HG03354 (cell line): ENCODE measurements around the gene N4BP2.
"Not testable (repeated sequence)": the region's sequence is repeated elsewhere in the genome, so short reads cannot be mapped to it uniquely, and the experiment has no call there.

ENCODE experiments used
- ATAC-seq: cut with Tn5 transposase; IDR thresholded peaks from one replicate; pipeline ENCODE4 v1.9.1; 2021; ENCODE audit warnings: mild to moderate bottlenecking; ENCODE audit not compliant: unreplicated experiment, poor library complexity, severe bottlenecking

N4BP2 gene

DNA sequence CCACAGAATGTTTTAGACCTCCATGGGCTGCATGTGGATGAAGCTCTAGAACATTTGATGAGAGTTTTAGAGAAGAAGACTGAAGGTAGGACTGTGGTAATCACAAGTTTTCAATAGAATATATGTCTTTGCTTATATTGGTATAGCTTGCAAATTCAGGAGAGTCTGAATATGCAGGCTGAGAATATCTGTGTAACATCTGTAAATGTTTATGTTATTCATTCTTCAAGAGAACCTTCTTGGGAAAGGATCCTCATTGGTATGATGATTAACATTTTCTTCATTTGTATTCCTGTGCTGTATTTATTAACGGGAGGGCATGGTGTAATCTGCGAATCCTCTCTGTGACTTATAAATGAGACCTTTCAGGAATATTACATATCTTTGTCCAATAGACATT lies 88.1 kb downstream of the N4BP2 start:
- ATAC-seq, result no peak

DNA sequence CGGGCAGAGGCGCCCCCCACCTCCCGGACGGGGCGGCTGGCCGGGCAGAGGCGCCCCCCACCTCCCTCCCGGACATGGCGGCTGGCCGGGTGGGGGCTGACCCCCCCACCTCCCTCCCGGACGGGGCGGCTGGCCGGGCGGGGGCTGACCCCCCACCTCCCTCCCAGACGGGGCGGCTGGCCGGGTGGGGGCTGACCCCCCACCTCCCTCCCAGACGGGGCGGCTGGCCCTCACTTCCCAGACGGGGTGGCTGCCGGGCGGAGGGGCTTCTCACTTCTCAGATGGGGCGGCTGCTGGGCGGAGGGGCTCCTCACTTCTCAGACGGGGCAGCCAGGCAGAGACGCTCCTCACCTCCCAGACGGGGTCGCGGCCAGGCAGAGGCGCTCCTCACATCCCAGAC lies 90.8 kb downstream of the N4BP2 start:
- not testable (repeated sequence) for ATAC-seq

DNA sequence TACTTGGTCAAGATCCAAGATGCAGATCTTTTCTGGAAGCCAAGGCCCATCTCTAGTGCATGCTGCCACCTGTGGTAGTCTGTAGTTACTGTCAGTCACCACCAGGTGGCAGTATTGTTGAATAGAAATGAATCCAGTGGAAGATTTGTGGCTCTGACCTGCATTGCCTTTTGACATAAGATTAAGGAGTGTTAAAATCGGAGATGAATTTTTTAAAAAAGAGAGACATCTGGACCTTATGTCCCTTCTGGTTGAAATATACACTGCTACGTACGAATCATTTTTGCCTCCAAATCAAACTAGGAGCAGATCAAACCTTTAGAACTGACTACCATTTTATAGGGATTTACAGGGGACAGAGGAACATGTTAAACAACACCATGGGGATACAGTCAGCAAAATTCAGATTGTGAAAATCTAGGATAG lies 93.3 kb downstream of the N4BP2 start:
- ATAC-seq, result peak; percentile 68

DNA sequence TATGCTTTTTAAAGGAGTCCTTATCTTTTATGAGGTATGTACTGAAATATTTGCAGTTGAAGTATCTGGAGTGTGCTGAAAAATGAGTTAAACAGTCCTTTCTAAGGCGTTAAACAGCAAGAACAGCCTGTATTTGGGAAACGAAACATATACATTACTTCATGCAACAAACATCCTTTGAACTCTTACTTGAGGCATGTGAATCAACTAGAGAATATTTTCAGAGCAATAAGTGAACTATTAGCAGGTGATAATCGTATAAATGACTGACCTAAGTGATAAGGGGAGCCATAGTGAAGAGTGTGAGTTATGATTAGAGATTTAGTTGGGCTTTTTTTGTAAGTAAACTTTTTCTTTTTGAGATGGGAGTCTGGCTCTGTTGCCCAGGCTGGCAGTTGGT lies 94.3 kb downstream of the N4BP2 start:
- no peak for ATAC-seq

DNA sequence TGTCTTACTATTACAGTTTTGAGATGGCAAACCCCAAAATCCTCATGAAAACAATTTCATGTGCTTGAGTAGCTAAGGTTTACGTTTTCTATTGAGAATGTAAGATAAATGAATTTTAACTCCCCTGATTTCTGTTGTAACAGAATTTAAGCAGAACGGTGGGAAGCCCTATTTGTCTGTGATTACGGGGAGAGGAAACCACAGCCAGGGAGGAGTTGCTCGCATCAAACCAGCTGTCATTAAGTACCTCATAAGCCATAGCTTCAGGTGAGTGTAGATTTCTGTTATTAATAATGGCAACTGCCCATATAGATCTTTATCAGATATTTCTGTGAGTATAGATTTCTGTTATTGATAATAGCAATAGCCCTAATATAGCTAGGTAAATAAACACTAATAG lies 96.0 kb downstream of the N4BP2 start:
- no peak for ATAC-seq

DNA sequence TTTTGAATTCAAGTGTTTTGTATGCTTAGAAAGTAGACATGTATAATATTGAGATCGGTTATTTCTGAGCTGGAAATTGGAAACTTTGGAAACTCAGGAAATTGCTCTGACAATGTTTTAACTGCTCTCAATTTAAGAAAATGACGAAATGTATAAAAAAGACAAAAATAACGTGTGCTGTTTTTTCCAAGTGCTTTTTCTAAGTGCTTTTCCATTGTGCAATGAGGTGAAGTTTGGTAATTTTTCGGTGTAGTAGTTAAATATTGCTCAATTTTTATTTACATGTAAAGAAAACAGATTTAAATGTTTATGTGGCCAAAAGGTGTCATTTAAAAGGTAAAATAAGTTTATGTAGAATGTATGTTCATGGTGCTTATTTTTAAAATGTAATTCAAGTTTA lies 100.8 kb downstream of the N4BP2 start:
- no peak for ATAC-seq

DNA sequence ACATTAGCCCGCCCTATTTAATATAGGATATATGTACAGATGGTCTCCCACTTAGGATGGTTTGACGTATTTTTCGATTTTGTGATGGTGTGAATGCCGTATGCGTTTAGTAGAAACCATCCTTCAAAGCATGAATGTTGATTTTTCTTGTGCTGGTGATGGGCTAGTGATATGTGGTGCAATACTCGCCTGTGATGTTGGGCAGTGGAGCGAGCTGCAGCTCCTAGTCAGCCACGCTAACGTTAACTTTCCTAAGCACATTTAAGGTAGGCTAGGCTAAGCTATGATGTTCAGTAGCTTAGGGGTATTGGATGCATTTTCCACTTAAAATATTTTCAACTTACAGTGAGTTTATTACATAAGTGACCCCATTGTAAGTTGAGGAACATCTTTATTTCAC lies 103.6 kb downstream of the N4BP2 start:
- ATAC-seq, result no peak

DNA sequence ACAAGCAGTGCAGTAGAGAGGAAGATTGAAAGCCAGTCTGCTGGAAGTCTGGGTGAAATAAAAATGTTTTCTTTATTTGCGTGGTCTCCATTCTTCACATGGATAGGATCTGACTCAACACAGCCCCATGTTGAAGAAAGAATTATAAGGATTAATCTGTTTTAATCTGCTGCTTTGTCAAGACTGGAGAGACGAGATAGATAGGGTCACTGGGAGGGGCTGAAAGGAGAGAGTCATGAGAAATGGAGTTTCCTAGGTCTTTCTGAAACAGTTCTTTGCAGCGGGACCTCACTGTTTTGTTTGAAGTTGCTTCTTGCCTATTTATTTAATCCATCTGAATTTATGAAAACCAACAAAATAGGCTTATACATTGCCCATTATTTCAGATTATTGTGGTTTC lies 107.8 kb downstream of the N4BP2 start:
- no peak for ATAC-seq

DNA sequence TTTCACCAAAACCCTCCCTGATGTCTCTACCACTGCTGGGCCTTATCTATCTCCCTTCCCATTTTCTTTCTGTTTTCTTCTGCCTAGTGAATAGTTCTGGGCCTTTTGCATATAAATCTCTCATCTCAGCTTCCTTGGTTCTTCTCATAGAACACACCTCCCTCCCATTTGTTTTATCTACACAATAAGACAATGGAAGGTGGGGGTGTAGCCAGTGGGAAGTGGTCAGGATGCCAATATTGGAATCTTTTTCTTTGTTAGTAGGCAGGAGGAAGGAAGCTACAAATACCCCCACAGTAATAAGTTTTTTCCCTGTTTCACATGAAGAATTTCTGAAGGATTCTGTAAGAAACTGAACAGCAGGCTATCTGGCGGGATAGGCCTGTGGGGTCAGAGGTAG lies 109.3 kb downstream of the N4BP2 start:
- ATAC-seq, result no peak

DNA sequence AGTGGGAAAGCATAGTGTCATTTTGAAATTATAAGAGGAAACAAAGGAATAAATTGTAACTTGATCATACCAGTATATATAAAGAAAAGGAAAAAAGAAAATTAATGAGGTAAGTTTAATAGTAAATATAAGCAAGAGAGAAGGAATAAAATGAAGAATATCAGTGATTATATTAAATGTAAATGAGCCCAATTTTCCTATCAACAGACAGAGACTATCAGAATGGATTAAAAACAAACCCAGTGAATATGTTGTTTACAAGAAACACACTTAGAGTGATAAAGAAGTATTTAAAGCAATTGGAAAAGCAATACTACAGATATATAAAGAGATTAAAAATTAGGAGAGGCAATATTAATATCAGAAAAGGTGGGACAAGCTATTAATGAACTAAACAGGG lies 111.4 kb downstream of the N4BP2 start:
- no peak for ATAC-seq

DNA sequence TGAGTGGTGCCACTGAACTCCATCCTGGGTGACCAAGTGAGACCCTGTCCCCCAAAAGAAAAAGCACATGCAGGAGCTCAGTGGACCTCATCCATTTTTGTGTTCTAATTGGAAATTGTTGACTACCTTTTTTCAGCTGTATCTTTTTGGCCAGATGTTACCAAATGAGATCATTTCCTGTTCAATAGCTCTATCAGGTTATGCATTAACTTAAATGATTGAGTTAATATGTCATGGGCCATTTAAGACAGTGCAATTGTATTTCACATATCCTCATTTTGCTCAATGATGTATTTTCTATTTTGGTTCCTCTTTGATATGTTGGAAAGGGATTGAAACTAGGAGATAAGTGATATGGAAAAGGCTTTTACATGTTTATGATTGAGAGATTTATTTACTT lies 113.9 kb downstream of the N4BP2 start:
- ATAC-seq, result peak; percentile 90

DNA sequence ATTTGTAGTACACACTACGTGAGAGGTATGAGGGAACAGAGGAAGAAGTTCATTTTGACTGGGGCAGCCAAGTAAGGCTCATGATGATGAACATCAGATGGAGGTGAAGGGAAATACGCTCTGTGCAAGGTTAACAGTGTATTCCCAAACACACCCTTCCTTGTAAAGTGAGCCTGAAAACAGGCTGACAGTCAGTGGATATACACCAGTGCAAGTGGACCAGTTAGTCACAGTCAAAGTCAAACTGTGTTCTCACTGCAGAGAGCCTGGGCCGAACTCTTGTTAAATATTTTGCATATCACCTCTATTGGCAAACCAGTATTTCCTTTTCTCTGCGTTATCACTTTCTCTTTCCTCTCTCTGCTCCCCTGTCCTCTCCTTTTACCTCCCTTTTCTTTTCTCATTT lies 116.8 kb downstream of the N4BP2 start:
- peak; percentile 71 for ATAC-seq

DNA sequence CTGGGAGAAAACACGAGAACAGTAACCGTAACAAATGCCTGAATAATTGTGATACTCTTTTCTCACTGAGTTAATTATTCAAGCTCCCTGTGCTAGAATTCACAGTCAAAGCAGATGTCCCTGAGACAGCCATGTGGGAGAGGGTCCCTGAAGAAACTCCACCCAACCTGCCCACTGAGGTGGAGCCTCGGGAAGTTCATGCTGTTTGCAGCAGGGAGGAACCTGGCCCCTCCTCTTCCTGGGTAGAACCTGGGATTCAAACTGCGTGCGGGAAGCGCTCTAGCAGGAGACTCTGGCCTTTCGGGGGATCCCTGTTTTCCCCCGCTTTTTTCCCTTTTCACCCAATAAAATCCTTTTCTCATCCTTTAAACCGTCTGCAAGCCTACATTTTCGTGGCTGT lies 120.0 kb downstream of the N4BP2 start:
- no peak for ATAC-seq

DNA sequence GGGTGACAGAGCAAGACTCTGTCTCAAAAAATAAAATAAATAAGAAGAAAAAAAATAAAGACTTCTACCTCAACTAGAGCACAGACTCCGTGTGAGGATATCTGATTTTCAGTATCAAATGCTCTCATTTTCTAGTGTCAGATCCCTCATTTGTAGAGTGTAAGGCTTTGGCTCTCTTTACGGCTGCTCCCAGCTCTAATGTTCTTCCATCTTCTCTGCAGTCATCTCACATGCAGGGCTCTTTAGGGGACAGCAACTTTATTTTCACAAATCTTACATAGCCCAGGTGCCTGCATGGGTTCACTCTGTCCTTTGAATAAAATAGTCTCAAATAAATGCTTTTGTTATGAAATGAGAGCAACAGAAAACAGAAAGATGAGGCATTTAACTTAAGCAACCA lies 120.9 kb downstream of the N4BP2 start:
- ATAC-seq, result no peak

DNA sequence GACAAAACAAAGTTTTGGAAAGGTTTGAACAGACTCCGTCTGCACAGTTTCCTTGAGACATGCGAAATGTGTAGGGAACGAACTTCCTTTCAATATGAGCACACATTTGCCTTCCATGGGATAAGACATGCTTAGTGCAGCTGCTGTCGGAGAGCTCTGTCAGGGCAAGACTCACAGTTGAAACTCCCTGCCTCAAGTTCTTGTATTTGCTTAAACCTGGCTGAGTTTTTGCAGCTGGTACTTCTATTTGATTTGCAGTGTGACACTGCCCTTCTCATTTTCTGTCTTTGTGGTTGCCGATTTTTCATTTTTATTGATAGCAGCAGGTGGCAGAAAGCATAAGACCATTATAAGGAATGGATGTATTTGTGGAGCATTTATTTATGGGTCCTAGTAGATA lies 122.0 kb downstream of the N4BP2 start:
- no peak for ATAC-seq

DNA sequence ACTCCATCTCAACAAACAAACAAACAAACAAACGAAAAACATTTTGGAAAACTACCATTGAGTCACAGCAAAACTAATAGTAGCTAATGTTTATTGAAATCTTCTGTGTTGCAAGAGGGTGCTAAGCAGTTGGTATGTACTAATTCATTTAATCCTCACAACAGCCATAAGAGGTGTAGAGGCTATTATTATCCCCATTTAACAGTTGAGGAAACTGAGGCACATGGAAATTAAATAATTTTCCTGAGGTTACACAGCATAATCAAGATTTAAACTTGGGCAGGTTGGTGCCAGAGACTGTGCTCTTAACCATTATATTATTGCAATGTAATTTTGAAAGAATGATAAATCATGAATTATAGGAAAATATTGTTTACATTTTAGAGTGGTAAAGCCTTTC lies 122.7 kb downstream of the N4BP2 start:
- ATAC-seq, result no peak

DNA sequence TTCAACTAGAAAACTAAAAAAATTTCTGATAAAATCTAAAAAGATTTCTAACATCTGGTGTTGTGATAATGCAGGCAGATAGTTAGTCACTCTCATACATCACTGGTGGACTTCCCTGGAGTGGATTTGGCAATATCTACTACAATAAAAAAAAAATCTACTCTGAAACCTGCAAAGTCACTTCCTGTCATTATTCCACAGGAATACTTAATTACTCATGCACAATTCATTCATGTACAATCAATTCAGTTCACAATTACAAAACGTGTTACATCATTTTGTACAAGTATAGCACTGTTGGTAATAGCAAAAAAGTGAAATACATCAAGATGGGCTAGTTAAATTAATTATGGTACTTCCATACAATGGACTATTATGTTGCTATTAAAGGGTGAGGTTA lies 123.7 kb downstream of the N4BP2 start:
- ATAC-seq, result no peak

DNA sequence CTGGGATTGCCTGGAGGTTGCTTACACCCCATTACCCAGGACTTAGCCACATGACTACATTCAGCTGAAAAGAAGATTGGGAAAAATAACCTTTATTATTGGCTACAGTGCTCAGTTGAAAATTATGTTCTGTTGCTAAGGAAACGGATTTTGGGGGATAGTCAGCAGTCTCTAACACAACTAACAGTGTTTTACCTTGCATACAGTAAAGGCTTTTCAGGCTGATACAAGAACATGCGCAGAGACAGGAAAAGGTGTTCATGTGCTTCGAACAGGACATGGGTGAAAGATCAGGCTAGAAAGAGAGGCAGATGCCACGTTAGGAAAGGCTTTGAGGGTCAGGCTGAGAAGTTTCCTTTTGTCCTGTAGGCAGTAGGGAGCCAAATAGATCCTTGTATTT lies 125.4 kb downstream of the N4BP2 start:
- ATAC-seq, result no peak

DNA sequence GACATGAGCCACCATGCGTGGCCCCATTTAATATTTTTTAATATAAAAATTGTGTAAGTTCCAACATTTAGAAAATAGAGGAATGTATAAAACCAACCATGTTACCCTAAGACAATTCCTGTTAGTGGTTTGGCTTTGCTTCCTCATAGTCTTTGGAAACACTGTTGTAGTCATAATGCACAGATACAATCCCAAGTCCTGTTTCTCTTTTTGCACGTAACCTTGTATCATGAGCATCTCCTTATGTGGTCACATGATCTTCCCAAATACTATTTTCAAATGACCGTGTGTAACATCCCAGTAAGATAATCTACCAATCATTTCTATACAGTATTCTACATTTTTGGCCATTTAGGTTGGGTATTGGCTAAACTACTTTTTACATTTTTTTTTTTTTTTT lies 126.3 kb downstream of the N4BP2 start:
- ATAC-seq, result no peak

DNA sequence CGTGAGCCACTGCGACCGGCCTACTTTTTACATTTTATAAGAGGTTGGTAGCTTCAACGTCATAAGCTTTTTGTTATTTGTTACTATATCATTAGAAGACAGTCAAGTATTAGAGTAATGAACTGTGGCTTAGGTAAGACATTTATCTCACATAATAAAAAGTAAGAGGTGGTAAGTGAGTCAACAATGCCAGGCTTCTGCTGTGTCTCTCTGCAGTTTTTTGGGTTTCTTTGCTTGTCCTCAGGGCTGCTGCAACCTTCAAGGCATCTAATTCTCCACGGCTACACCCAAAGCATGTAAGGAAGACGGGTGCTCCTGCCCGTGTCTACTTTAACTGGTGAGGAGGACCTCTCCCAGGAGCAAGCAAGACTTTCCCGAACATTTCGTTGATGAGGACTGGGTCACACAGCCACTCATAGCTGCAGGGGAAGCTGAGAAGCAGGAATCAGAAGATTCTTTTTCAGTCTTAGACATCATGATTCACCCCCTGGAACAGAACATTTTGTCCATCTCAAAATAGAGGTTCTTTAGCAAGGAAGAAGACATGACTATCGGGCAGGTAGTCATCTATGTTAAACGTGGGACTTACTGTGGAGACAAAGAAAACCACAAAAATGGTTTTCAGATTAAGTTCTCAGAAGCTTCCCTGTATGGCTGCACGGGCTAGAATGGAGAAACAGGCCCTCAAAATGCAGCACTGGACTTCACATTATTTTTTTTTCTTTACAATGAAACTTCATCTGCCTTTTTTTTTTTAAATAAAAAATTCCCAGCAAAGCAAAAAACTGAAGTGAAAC lies 127.2 kb downstream of the N4BP2 start:
- ATAC-seq, result no peak

DNA sequence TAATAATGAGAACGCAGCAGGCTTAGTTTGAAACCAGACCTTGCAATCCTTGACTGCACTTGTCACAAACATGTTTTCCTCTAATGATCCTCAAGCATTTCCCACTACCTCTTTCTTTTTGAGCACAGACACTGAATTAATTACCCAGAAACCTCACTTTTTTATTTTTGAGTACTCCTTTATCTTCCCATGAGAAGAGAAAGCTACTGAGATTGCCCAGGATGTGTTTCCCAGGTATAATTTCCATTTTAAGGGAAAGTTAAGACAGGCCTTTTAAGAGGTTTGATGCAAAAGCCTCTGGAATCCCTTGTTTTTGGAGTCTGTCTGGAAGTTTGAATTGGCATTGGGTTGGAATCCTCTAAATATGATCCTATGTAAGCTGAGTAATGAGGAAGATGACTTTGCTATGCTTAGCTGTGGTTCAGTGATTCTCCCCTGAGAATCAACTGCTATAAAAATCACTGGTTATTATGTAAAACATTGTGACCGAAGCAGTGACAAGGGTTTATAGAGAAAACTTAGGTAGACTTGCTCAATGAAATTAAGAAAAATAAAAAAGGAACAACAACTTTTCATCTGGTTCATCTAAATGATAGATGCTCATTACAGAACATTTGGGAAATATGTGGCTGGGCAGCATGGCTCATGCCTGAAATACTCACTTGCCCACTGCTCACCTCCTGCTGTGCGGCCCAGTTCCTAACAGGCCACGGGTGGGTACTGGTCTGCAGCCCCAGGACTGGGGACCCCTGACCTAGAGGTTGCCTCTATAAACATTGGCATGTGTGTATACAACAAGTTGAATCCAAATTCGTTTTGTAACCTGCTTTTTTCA lies 129.4 kb downstream of the N4BP2 start:
- peak; percentile 58 for ATAC-seq
